ENCODE measurements around the gene DNASE1L1.
A peak's percentile ranks its signal among the peaks of the same experiment; 100 is the strongest.
"Not testable (repeated sequence)": the region's sequence is repeated elsewhere in the genome, so short reads cannot be mapped to it uniquely, and the experiment has no call there.

The DNASE1L1 gene

DNA sequence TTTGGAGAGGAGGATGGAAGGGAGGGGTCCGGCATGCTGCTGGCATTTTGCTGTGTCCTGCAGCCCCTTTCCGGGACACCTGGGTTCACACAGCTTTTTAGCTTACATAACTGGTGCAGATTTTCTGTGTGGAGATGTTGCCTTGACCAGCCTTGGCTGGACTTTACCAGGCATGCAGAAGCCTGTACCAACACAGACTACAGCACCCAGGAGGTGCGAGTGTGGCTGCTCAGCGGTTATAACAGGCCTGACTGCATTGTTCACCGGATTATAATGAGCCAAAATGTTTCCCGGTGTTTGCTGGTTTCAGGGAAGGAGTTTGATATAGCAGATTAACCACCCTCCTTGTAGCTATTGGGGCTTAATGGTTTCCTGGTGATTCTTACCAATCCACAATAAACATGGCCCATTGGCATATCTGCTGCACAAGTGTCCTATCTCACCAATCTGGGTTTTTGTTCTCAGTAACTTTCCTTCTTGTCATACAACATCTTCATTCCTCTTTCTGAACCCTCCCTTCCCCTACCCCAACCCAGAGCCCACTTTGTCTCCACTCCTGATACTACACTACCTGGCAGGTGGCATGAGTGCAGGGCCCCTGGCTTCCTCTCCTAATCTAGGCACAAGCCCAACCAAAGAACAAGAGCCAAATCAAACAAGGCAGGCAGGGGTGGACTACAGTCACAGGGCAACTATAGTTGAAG, 7.0 kb downstream of the DNASE1L1 start:
- TF ChIP-seq, protein P1, sequence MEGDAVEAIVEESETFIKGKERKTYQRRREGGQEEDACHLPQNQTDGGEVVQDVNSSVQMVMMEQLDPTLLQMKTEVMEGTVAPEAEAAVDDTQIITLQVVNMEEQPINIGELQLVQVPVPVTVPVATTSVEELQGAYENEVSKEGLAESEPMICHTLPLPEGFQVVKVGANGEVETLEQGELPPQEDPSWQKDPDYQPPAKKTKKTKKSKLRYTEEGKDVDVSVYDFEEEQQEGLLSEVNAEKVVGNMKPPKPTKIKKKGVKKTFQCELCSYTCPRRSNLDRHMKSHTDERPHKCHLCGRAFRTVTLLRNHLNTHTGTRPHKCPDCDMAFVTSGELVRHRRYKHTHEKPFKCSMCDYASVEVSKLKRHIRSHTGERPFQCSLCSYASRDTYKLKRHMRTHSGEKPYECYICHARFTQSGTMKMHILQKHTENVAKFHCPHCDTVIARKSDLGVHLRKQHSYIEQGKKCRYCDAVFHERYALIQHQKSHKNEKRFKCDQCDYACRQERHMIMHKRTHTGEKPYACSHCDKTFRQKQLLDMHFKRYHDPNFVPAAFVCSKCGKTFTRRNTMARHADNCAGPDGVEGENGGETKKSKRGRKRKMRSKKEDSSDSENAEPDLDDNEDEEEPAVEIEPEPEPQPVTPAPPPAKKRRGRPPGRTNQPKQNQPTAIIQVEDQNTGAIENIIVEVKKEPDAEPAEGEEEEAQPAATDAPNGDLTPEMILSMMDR (IDR thresholded peaks at IDR 0.05; ENCODE audit: borderline replicate concordance, control extremely low read depth, extremely low read depth, insufficient read depth, missing control alignments): no peak
- in situ Hi-C loops (cut with MboI; ENCODE audit: low sequenced_read_pairs, unreplicated experiment): no loop called here
- no peak for DNase-seq (ENCODE audit: low spot score)

DNA sequence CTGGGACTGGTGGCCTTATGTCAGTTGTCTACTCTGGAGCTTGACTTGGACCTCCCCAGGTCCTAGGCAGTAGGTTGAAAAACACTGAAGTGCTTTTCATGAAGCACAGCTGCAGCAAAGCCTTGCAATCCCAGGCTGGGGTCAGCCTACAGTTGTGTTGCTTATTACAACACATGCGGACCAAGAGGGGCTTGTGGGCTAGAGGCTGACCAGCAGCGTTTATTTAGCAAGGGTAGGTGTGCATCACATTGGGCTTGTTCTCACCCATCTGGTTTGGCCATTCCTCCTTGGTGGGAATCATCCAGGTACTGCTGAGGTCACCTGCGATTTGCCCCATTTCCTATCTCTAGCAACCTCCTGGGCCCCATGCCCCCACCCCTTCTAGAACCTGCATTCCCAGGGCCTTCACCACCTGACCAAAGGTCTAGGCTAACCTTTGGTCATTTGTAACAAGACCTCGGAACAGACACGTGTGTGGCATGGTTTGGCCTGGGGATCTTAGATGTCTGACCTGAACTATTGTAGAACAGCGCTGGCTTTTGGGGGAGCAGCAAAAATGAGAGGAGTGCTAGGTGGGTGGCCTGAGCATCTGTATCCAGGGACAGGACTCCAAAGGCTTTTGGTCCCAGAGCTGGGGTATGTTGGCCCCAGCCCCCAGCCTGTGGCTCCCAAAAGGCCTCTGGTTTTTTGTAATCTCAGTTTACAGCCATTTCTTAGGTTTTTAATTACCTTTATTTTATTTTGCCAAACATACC, 7.8 kb downstream of the DNASE1L1 start:
- TF ChIP-seq, protein P1 (IDR thresholded peaks at IDR 0.05; ENCODE audit: borderline replicate concordance, control extremely low read depth, extremely low read depth, insufficient read depth, missing control alignments): no peak
- in situ Hi-C loops (cut with MboI; ENCODE audit: low sequenced_read_pairs, unreplicated experiment): no loop called here
- DNase-seq (ENCODE audit: low spot score): no peak

DNA sequence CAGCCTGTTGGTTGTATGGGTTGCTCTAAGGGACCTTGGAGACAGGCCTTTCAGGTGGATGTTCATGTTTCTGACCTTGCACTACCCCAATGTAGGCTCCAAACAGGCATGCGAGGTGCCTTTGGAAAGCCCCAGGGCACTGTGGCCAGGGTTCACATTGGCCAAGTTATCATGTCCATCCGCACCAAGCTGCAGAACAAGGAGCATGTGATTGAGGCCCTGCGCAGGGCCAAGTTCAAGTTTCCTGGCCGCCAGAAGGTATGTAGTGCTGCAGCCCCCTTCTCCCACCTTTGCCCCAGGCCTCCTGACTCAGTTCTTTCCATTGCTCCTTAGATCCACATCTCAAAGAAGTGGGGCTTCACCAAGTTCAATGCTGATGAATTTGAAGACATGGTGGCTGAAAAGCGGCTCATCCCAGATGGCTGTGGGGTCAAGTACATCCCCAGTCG, 8.7 kb downstream of the DNASE1L1 start:
- DNase-seq (ENCODE audit: low spot score); in situ Hi-C loops (cut with MboI; ENCODE audit: low sequenced_read_pairs, unreplicated experiment): not testable (repeated sequence)

DNA sequence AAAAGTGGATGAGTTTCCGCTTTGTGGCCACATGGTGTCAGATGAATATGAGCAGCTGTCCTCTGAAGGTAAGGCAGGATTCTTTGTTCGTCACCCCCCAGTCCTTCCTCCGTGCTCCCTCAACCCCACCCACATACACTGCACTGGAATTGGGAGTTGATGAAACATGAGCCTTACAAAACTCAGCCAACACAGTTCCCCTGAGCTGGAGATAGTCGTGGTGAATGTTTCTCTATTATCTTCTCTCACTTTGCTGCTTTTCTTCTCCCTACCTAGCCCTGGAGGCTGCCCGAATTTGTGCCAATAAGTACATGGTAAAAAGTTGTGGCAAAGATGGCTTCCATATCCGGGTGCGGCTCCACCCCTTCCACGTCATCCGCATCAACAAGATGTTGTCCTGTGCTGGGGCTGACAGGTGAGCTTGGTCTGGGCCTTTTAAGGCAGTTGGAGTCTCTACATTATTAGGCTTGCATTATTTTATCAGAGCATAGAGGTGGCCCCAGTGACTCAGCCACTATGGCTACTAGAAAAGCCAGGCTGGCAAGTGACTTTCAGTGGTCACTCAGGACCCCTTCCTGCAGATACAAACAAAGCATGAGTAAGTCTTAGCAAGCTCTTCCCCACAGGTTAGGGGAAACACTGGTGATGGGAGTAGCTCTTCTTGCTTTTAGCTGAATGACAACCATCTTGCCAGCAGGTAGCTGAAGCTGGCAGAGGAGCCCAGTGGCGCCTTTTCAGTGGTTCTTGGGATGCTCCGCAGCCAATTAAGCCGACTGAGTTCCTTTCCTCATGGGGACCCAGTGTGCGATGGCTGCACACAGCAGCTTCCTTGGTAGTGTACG, 9.3 kb downstream of the DNASE1L1 start:
- TF ChIP-seq, protein P1 (IDR thresholded peaks at IDR 0.05; ENCODE audit: borderline replicate concordance, control extremely low read depth, extremely low read depth, insufficient read depth, missing control alignments): no peak
- in situ Hi-C loops (cut with MboI; ENCODE audit: low sequenced_read_pairs, unreplicated experiment): no loop called here
- no peak for DNase-seq (ENCODE audit: low spot score)

DNA sequence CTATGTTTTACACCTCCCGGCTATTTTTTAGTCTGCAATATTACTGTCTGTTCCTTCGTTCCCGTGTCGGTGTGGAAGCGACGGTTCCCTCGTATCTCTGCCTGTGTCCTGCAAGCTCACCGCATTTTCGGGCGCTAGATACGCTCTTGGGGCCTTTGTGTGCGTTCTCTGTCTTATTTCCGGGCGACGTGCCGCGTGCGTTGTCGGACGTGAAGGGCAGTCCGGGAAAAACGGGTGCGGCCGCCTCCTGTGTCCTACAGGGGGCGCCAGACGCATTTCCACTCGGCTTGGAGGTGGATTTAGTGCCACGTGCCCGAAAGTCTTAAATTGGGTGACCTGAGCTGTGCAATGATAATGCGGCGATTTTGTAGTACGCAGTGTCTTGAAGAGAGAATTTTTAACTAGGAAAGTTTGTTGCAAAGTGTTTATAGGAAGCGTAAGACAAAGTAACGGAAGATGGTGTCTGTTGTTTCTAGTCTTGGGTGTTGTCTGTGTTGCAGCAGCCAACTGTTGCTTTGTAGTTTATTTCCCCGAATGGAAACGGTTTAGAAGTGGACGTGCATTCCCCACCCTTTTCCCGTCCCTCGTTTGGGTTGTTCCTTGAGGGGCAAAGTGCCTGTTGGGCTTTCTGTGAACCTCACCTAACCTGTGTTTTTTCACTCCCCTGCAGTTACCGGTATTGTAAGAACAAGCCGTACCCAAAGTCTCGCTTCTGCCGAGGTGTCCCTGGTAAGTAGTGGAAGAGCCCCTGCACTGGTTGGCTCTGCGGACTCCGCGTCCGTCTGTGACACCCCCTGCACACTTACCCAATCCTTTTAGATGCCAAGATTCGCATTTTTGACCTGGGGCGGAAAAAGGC, 10.2 kb downstream of the DNASE1L1 start:
- peak; percentile 62 for DNase-seq (ENCODE audit: low spot score)
- in situ Hi-C loops (cut with MboI; ENCODE audit: low sequenced_read_pairs, unreplicated experiment): no loop called here
- TF ChIP-seq, protein P1 (IDR thresholded peaks at IDR 0.05; ENCODE audit: borderline replicate concordance, control extremely low read depth, extremely low read depth, insufficient read depth, missing control alignments): peak; percentile 70

DNA sequence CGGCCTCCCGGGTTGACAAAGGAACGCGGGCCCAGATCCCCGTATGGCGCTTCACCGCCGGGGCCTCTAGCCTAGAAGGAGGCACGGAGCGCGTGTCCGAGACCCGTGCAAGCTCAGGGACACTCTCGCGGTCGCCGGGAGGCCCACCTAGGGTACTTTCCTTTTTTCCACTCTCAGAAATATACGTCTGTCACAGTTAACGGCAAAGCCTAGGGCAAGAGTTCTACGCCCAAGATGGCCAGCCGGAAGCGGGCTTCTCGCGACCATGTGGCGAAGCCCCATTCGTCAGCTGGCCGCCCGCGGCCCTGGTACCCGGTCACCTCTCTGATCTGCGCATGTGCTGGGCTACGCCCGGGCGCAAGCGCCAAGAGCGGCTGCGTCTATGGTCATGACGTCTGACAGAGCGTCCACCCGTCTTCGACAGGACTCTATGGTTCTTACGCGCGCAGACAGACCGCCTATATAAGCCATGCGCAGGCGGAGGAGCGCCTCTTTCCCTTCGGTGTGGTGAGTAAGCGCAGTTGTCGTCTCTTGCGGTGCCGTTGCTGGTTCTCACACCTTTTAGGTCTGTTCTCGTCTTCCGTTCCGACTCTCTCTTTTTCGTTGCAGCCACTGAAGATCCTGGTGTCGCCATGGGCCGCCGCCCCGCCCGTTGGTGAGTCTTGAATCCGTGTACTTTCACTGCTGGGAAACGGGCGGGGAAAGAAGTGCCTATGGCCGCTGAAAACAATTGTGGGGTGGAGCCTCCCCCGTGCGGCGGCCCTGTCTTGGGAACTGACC, 11.0 kb downstream of the DNASE1L1 start, which contains the start of gene RPL10:
Gene RPL10, plus strand, starts transcription at position 490 of the 780 bp plus-strand sequence. Its CDS starts 143 bp downstream, at position 633.
- peak; percentile 93 for DNase-seq (ENCODE audit: low spot score)
- TF ChIP-seq, protein P1 (IDR thresholded peaks at IDR 0.05; ENCODE audit: borderline replicate concordance, control extremely low read depth, extremely low read depth, insufficient read depth, missing control alignments): no peak
- in situ Hi-C loops (cut with MboI; ENCODE audit: low sequenced_read_pairs, unreplicated experiment): no loop called here
